Stimulated activated naive B cell treated with anti-CD40 and anti-IgM and Interleukin-4, amounts not matched to agents 10 μg/mL and 1 μg/mL and 100 μg/mL, for 72 hours (primary cell): ENCODE results near the gene NEURL4.

Experiments
- ATAC-seq, 2 donors: fragments of 150-1000 bp; cut with Tn5 transposase; replicated peaks; 2 replicates each; pipeline ENCODE4 v1.10.0; 2021; ENCODE audit warnings: moderate library complexity in 1 of 2
- DNase-seq: peaks from one replicate; pipeline ENCODE4 v3.0.0; 2021
- H3K27ac Mint-ChIP-seq: one replicate; pipeline ENCODE4 v1.8.0; 2022; ENCODE audit warnings: mild to moderate bottlenecking, mixed read lengths
- H3K27me3 Mint-ChIP-seq, 2 donors: one replicate each; pipeline ENCODE4 v1.8.0; 2022; ENCODE audit warnings: mixed read lengths in 2 of 2
- H3K36me3 Mint-ChIP-seq, 2 donors: one replicate each; pipeline ENCODE4 v1.8.0; 2022; ENCODE audit warnings: mixed read lengths in 2 of 2, mild to moderate bottlenecking in 1 of 2
- H3K4me1 Mint-ChIP-seq, 2 donors: one replicate each; pipeline ENCODE4 v1.8.0; 2022; ENCODE audit warnings: mixed read lengths in 2 of 2, mild to moderate bottlenecking in 1 of 2
- H3K4me3 Mint-ChIP-seq, 2 donors: one replicate each; pipeline ENCODE4 v1.8.0; 2022; ENCODE audit warnings: mild to moderate bottlenecking in 2 of 2, mixed read lengths in 2 of 2, moderate library complexity in 1 of 2
- H3K9me3 Mint-ChIP-seq, 2 donors: one replicate each; pipeline ENCODE4 v1.8.0; 2022; ENCODE audit warnings: mixed read lengths in 2 of 2, mild to moderate bottlenecking in 1 of 2

Gene NEURL4

GRCh38 chr17:7324438-7324779, 4.7 kb downstream of the NEURL4 start:
- ATAC-seq (no peak), DNase-seq (no peak)
- Mint-ChIP-seq H3K9me3 (no peaks in the 10 kb centered on the region), H3K27ac (no peak overlapping the region), H3K4me1 (peaks cover 22 to 36% of the 10 kb centered on the region in 2 donors), H3K27me3 (no peaks in the 10 kb centered on the region), H3K4me3 (no peak overlapping the region), H3K36me3 (peaks cover 40 to 73% of the 10 kb centered on the region in 2 donors)

GRCh38 chr17:7323731-7324437, 5.3 kb downstream of the NEURL4 start:
- DNase-seq (peak; percentile 34), ATAC-seq (peak; percentile 45 to 62)
- peak overlapping the region; percentile 20 for H3K27ac Mint-ChIP-seq
- peaks cover 22 to 35% of the 10 kb centered on the region in 2 donors for H3K4me1 Mint-ChIP-seq
- peaks cover 39 to 74% of the 10 kb centered on the region in 2 donors for H3K36me3 Mint-ChIP-seq
- no peaks in the 10 kb centered on the region for H3K9me3 Mint-ChIP-seq
- H3K27me3 Mint-ChIP-seq = no peaks in the 10 kb centered on the region
- no peak overlapping the region for H3K4me3 Mint-ChIP-seq

- no peak overlapping the region for H3K4me3 Mint-ChIP-seq
- no peak for DNase-seq
- peaks cover 19 to 26% of the 10 kb centered on the region in 2 donors for H3K4me1 Mint-ChIP-seq
- H3K36me3 Mint-ChIP-seq = peaks cover 47 to 75% of the 10 kb centered on the region in 2 donors
- ATAC-seq = no peak
- no peak overlapping the region for H3K27ac Mint-ChIP-seq
- no peaks in the 10 kb centered on the region for H3K27me3 Mint-ChIP-seq
- H3K9me3 Mint-ChIP-seq = no peaks in the 10 kb centered on the region
Observed at GRCh38 chr17:7322520-7323194, 6.5 kb downstream of the NEURL4 start.

GRCh38 chr17:7321466-7321865, 7.7 kb downstream of the NEURL4 start:
- H3K27me3 Mint-ChIP-seq = no peaks in the 10 kb centered on the region
- no peaks in the 10 kb centered on the region for H3K9me3 Mint-ChIP-seq
- ATAC-seq (no peak), DNase-seq (no peak)
- H3K27ac Mint-ChIP-seq = no peak overlapping the region
- H3K4me3 Mint-ChIP-seq = no peak overlapping the region
- H3K36me3 Mint-ChIP-seq = peaks cover 46 to 70% of the 10 kb centered on the region in 2 donors
- H3K4me1 Mint-ChIP-seq = peaks cover 13 to 23% of the 10 kb centered on the region in 2 donors

- DNase-seq (no peak), ATAC-seq (no peak)
- no peaks in the 10 kb centered on the region for H3K9me3 Mint-ChIP-seq
- H3K27ac Mint-ChIP-seq = no peak overlapping the region
- H3K4me3 Mint-ChIP-seq = no peak overlapping the region
- H3K4me1 Mint-ChIP-seq = peaks cover 28 to 48% of the 10 kb centered on the region in 2 donors
- H3K27me3 Mint-ChIP-seq = no peaks in the 10 kb centered on the region
- H3K36me3 Mint-ChIP-seq = peaks cover 48 to 77% of the 10 kb centered on the region in 2 donors
Observed at GRCh38 chr17:7318121-7318860, 10.8 kb downstream of the NEURL4 start.

- no peaks in the 10 kb centered on the region for H3K27me3 Mint-ChIP-seq
Observed at GRCh38 chr17:7317161-7317803, 11.9 kb downstream of the NEURL4 start.

GRCh38 chr17:7315570-7316235, 13.4 kb downstream of the NEURL4 start:
- ATAC-seq (no peak), DNase-seq (no peak)
- peaks cover 56 to 77% of the 10 kb centered on the region in 2 donors for H3K36me3 Mint-ChIP-seq
- H3K27ac Mint-ChIP-seq = peak overlapping the region; percentile 99
- peaks cover 47 to 68% of the 10 kb centered on the region in 2 donors for H3K4me1 Mint-ChIP-seq
- H3K4me3 Mint-ChIP-seq = peak overlapping the region; percentile 83 to 97
- no peaks in the 10 kb centered on the region for H3K27me3 Mint-ChIP-seq
- no peaks in the 10 kb centered on the region for H3K9me3 Mint-ChIP-seq

More at GRCh38 chr17:7317161-7317803, 11.9 kb downstream of the NEURL4 start:
- no peaks in the 10 kb centered on the region for H3K9me3 Mint-ChIP-seq
- ATAC-seq = no peak
- H3K4me3 Mint-ChIP-seq = peak overlapping the region in 1 of 2 donors; percentile 65
- peaks cover 38 to 58% of the 10 kb centered on the region in 2 donors for H3K4me1 Mint-ChIP-seq
- peak overlapping the region; percentile 17 for H3K27ac Mint-ChIP-seq
- DNase-seq = no peak
- H3K36me3 Mint-ChIP-seq = peaks cover 55 to 78% of the 10 kb centered on the region in 2 donors

GRCh38 chr17:7314719-7315569, 14.2 kb downstream of the NEURL4 start, which contains the start of gene GPS2:
Gene GPS2, minus strand, starts transcription at chr17:7315360. Its CDS starts 308 bp downstream, at chr17:7315052.
- Mint-ChIP-seq H3K27ac (peak within 1 kb of the TSS; percentile 99), H3K36me3 (peaks cover 60 to 79% of the 10 kb centered on the region in 2 donors), H3K27me3 (no peaks in the 10 kb centered on the region), H3K4me1 (peaks cover 55 to 76% of the 10 kb centered on the region in 2 donors), H3K9me3 (no peaks in the 10 kb centered on the region), H3K4me3 (peak within 1 kb of the TSS; percentile 83 to 97)
- DNase-seq = peak; percentile 91
- peak; percentile 90 to 93 for ATAC-seq

GRCh38 chr17:7313890-7314718, 15.0 kb downstream of the NEURL4 start:
- Mint-ChIP-seq H3K27me3 (no peaks in the 10 kb centered on the region), H3K27ac (peak overlapping the region; percentile 93), H3K4me1 (peaks cover 62 to 84% of the 10 kb centered on the region in 2 donors), H3K4me3 (peak overlapping the region; percentile 83 to 87), H3K36me3 (peaks cover 68 to 87% of the 10 kb centered on the region in 2 donors), H3K9me3 (no peaks in the 10 kb centered on the region)
- DNase-seq (no peak), ATAC-seq (peak in 1 of 2 donors; percentile 3)

GRCh38 chr17:7313088-7313889, 15.8 kb downstream of the NEURL4 start:
- DNase-seq (no peak), ATAC-seq (peak in 1 of 2 donors; percentile 13)
- peak overlapping the region; percentile 83 to 87 for H3K4me3 Mint-ChIP-seq
- no peaks in the 10 kb centered on the region for H3K9me3 Mint-ChIP-seq
- peak overlapping the region; percentile 93 for H3K27ac Mint-ChIP-seq
- peaks cover 68 to 88% of the 10 kb centered on the region in 2 donors for H3K36me3 Mint-ChIP-seq
- H3K27me3 Mint-ChIP-seq = no peaks in the 10 kb centered on the region
- peaks cover 59 to 90% of the 10 kb centered on the region in 2 donors for H3K4me1 Mint-ChIP-seq

- peaks cover 65 to 83% of the 10 kb centered on the region in 2 donors for H3K36me3 Mint-ChIP-seq
- H3K4me3 Mint-ChIP-seq = peak overlapping the region; percentile 83 to 87
- ATAC-seq (no peak), DNase-seq (no peak)
- H3K4me1 Mint-ChIP-seq = peaks cover 57 to 87% of the 10 kb centered on the region in 2 donors
- peak overlapping the region; percentile 86 for H3K27ac Mint-ChIP-seq
- H3K9me3 Mint-ChIP-seq = no peaks in the 10 kb centered on the region
- no peaks in the 10 kb centered on the region for H3K27me3 Mint-ChIP-seq
Observed at GRCh38 chr17:7312432-7313087, 16.6 kb downstream of the NEURL4 start.
